Measurements from ENCODE around the gene TRIM56.
"Not testable (repeated sequence)": the region's sequence is repeated elsewhere in the genome, so short reads cannot be mapped to it uniquely, and the experiment has no call there.

DNA sequence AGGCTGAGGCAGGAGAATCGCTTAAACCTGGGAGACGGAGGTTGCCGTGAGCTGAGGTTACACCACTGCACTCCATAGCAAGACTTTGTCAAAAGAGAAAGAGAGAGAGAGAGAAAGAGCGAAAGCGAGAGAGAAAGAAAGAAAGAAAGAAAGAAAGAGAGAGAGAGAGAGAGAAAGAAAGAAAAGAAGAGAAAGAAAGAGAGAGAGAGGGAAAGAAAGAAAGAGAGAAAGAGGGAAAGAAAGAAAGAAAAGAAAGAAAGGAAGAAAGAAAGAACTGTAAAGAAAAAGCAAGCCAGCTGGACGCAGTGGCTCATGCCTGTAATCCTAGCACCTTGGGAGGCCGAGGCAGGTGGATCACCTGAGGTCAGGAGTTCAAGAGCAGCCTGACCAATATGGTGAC lies 27.9 kb downstream of the TRIM56 start:
- TF ChIP-seq SMC3 (IDR thresholded peaks at IDR 0.05; ENCODE audit: low read depth, low read length): not testable (repeated sequence)
- TF ChIP-seq, protein P1, sequence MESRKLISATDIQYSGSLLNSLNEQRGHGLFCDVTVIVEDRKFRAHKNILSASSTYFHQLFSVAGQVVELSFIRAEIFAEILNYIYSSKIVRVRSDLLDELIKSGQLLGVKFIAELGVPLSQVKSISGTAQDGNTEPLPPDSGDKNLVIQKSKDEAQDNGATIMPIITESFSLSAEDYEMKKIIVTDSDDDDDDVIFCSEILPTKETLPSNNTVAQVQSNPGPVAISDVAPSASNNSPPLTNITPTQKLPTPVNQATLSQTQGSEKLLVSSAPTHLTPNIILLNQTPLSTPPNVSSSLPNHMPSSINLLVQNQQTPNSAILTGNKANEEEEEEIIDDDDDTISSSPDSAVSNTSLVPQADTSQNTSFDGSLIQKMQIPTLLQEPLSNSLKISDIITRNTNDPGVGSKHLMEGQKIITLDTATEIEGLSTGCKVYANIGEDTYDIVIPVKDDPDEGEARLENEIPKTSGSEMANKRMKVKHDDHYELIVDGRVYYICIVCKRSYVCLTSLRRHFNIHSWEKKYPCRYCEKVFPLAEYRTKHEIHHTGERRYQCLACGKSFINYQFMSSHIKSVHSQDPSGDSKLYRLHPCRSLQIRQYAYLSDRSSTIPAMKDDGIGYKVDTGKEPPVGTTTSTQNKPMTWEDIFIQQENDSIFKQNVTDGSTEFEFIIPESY (IDR thresholded peaks at IDR 0.05; ENCODE audit: borderline replicate concordance, low read depth): not testable (repeated sequence)
- TF ChIP-seq, protein P2, sequence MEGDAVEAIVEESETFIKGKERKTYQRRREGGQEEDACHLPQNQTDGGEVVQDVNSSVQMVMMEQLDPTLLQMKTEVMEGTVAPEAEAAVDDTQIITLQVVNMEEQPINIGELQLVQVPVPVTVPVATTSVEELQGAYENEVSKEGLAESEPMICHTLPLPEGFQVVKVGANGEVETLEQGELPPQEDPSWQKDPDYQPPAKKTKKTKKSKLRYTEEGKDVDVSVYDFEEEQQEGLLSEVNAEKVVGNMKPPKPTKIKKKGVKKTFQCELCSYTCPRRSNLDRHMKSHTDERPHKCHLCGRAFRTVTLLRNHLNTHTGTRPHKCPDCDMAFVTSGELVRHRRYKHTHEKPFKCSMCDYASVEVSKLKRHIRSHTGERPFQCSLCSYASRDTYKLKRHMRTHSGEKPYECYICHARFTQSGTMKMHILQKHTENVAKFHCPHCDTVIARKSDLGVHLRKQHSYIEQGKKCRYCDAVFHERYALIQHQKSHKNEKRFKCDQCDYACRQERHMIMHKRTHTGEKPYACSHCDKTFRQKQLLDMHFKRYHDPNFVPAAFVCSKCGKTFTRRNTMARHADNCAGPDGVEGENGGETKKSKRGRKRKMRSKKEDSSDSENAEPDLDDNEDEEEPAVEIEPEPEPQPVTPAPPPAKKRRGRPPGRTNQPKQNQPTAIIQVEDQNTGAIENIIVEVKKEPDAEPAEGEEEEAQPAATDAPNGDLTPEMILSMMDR (IDR thresholded peaks at IDR 0.05): not testable (repeated sequence)
- TF ChIP-seq, protein P3, sequence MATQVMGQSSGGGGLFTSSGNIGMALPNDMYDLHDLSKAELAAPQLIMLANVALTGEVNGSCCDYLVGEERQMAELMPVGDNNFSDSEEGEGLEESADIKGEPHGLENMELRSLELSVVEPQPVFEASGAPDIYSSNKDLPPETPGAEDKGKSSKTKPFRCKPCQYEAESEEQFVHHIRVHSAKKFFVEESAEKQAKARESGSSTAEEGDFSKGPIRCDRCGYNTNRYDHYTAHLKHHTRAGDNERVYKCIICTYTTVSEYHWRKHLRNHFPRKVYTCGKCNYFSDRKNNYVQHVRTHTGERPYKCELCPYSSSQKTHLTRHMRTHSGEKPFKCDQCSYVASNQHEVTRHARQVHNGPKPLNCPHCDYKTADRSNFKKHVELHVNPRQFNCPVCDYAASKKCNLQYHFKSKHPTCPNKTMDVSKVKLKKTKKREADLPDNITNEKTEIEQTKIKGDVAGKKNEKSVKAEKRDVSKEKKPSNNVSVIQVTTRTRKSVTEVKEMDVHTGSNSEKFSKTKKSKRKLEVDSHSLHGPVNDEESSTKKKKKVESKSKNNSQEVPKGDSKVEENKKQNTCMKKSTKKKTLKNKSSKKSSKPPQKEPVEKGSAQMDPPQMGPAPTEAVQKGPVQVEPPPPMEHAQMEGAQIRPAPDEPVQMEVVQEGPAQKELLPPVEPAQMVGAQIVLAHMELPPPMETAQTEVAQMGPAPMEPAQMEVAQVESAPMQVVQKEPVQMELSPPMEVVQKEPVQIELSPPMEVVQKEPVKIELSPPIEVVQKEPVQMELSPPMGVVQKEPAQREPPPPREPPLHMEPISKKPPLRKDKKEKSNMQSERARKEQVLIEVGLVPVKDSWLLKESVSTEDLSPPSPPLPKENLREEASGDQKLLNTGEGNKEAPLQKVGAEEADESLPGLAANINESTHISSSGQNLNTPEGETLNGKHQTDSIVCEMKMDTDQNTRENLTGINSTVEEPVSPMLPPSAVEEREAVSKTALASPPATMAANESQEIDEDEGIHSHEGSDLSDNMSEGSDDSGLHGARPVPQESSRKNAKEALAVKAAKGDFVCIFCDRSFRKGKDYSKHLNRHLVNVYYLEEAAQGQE (IDR thresholded peaks at IDR 0.05; ENCODE audit: low read depth, low read length): not testable (repeated sequence)
